ENCODE data around the gene TTLL11. TPM values are rescaled to one million over a fixed set of nuclear protein-coding genes. Genes with fewer than 3 reads are reported as not detected.

The TTLL11 gene
- total and polyA plus RNA-seq, 2 of the 8 experiments (the other 6 are each of a cell fraction or from before 2014, with no cell fraction given): 0.56 to 0.80 TPM

DNA sequence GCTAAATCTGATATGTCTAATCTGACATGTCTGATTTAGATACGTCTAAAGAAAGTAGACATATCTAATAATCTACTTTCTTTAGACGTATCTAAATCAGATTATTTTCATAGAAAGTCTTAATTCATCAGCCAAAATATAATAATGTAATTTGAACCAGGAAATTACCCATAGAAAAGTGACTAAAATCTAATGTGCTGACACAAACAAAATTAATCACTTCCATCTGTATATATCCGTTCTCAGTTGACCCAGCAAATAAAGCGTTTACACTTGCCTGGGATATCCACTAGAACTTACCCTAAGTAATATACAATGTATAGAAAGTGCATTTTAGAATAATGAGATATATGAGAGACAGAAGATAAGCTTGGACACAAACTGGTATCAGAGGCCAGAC is 56.7 kb downstream of the TTLL11 start:
- H4K8ac ChIP-seq (ENCODE audit: extremely low read depth, insufficient read depth, low read length): no peak overlapping the region
- H3K14ac ChIP-seq (ENCODE audit: insufficient read length): no peak overlapping the region
- no peaks in the 10 kb centered on the region for H3K9me3 ChIP-seq (ENCODE audit: insufficient read depth in 2 of 2, low read depth in 1 of 2, low read length in 1 of 2)
- H2AK5ac ChIP-seq (ENCODE audit: low read depth, low read length): no peak overlapping the region
- 90% methylated on average over 4 of the region's 4 CpGs; no CpG with 5 or more reads in 1 of the 2 experiments for WGBS, 2 experiments (ENCODE audit: extremely low coverage in 1 of 2, insufficient coverage in 1 of 2, insufficient read length in 1 of 2, insufficient replicate concordance in 2 of 2, low coverage in 1 of 2, low lambda C conversion rate in 2 of 2, missing lambda C conversion rate in 1 of 2)
- H4K91ac ChIP-seq (replicated peaks; ENCODE audit: insufficient read length, low read length): no peak overlapping the region
- H3K4me3 ChIP-seq (ENCODE audit: extremely low read depth in 1 of 4, insufficient read depth in 2 of 4, low read depth in 3 of 4, low read length in 4 of 4): no peak overlapping the region
- no peak overlapping the region for H2BK12ac ChIP-seq (ENCODE audit: low read depth, low read length)
- no peaks in the 10 kb centered on the region for H3K79me1 ChIP-seq (ENCODE audit: low read depth, low read length)
- FAIRE-seq (no peak), DNase-seq (ENCODE audit: low read depth in 1 of 2, low spot score in 2 of 2) (no peak)
- H3K27me3 ChIP-seq (replicated peaks in 1 of 4; ENCODE audit: control insufficient read depth in 3 of 4, extremely low read depth in 1 of 4, insufficient read depth in 3 of 4, low read length in 3 of 4): no peaks in the 10 kb centered on the region; a peak in 1 of 7 replicates
- no peak overlapping the region for H3K4me2 ChIP-seq (ENCODE audit: insufficient read depth in 1 of 2, low read depth in 2 of 2, low read length in 2 of 2)
- CTCF ChIA-PET (ENCODE audit: partially characterized antibody): interaction anchor here (0.9 kb wide), 1 partner anchor 334 kb away, joined by 4 read pairs; no protein-coding TSS in a partner anchor
- H2BK5ac ChIP-seq (ENCODE audit: low read depth, low read length): no peak overlapping the region
- no peak overlapping the region for H4K5ac ChIP-seq (ENCODE audit: insufficient read length, low read depth, low read length)
- no peak for TF ChIP-seq MAFK (IDR thresholded peaks at IDR 0.05; ENCODE audit: low read depth, low read length)
- H3K4ac ChIP-seq (replicated peaks; ENCODE audit: insufficient read length, low read depth, low read length): no peak overlapping the region
- H2AFZ ChIP-seq (ENCODE audit: low read length): no peak overlapping the region
- POLR2A ChIA-PET (ENCODE audit: partially characterized antibody): interaction anchor here (1.3 kb wide), 1 partner anchor 12 kb away, joined by 3 read pairs; no protein-coding TSS in a partner anchor
- H2BK120ac ChIP-seq (replicated peaks; ENCODE audit: low read depth, low read length): no peak overlapping the region
- no peak overlapping the region for H3K23ac ChIP-seq (ENCODE audit: insufficient read length)
- no peaks in the 10 kb centered on the region for H4K20me1 ChIP-seq (replicated peaks in 1 of 2; ENCODE audit: control insufficient read depth in 1 of 2, insufficient read depth in 2 of 2, low read length in 2 of 2)
- no peaks in the 10 kb centered on the region; a peak in 2 of 7 replicates for H3K4me1 ChIP-seq (replicated peaks in 1 of 4; ENCODE audit: control insufficient read depth in 3 of 4, insufficient read depth in 4 of 4, low read length in 3 of 4)
- no peak overlapping the region for H3K18ac ChIP-seq (ENCODE audit: extremely low read depth, low read length)
- no peak overlapping the region for H3K9ac ChIP-seq (replicated peaks in 1 of 4; ENCODE audit: extremely low read depth in 1 of 4, low read depth in 3 of 4, low read length in 3 of 4)
- no peak overlapping the region for H2BK20ac ChIP-seq (ENCODE audit: low read length)
- H3K27ac ChIP-seq (ENCODE audit: low read depth, low read length): no peak overlapping the region
- H2BK15ac ChIP-seq (ENCODE audit: low read length): no peak overlapping the region
- H3K79me2 ChIP-seq (ENCODE audit: control insufficient read depth in 1 of 2, insufficient read depth in 2 of 2, low read length in 2 of 2): no peaks in the 10 kb centered on the region
- no peak overlapping the region for H3K56ac ChIP-seq (replicated peaks; ENCODE audit: insufficient read length, low read depth, low read length)
- no peaks in the 10 kb centered on the region for H3K36me3 ChIP-seq (ENCODE audit: control insufficient read depth in 2 of 4, insufficient read depth in 4 of 4, low read length in 3 of 4)
- no peaks in the 10 kb centered on the region for H3K23me2 ChIP-seq (ENCODE audit: low read depth, low read length)

Data from H1 (cell line).